ENCODE measurements around the gene UBALD2.
"Not testable (repeated sequence)": the region's sequence is repeated elsewhere in the genome, so short reads cannot be mapped to it uniquely, and the experiment has no call there.

UBALD2 gene

GRCh38 chr17:76278268-76278908, 13.2 kb downstream of the UBALD2 start:
- DNase-seq, result no peak

GRCh38 chr17:76278952-76279741, 14.0 kb downstream of the UBALD2 start:
- DNase-seq, result peak; percentile 66

DNA sequence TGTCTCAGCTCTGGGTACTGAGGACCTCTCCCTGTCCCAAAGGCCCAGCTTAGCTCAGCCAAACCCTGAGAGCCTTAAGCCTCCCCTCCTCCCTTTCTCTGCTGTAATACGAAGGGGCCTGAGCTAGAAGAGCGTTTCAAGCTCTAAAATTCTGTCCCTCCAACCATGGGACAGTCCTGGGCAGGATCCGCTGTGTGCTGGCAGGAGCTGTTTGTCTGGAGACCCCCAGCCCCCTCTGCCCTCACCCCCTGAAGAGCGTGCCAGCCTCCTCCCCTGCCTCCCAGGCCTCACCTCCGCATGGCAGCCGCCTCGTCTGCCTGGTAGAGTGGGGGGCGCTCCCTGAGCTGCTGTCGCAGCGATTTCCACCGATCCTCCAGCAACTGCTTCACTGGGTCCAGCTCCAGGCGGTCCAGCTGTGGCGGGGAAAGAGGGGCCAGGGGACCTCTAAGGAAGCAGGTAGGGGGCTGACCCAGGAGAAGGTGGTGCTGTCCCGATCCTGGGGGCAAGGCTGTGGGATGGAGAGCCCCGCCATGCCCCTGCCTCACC, 14.7 kb downstream of the UBALD2 start:
- DNase-seq, result no peak

- DNase-seq, result no peak
Observed at GRCh38 chr17:76280650-76281049, 15.5 kb downstream of the UBALD2 start.

DNA sequence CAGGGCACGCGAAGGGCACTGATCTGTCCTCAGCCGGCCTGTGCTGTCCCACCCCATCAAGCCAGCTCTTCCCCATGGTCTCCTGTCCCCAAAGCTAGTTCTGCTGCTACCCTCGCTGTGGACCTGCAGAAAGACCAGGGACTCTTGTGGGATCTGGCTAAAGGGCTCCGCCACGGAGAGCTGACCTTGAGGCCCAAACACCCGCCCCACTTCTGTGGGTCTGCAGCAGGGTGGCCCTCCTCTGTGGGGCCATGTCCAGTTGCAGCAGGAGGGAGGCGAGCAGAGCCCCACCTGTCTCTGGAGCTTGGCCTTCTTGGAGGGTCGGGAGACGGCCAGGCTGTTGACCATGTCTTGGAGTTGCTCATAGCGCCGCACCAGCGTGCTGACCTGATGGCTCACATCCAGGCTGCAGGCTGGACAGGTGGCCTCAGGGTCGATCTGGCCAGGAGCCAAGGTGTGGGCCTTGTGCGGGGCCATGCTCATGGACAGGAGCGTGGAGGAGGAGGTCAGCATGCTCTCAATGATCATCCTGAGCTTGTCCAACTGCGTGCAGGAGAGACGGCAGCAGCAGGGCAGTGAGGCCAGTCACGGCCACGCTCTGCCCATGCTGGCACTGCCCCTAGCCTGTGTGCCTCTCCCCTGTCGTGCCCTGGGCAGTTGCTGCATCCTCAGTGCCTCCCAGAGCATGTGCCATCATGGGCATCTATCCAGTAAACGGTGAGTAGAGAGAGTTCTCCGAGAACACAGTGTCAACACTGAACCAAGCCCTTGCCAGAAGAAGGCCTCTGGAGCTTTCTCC, 16.6 kb downstream of the UBALD2 start:
- no peak for DNase-seq

GRCh38 chr17:76292567-76292966, 27.4 kb downstream of the UBALD2 start:
- DNase-seq, result no peak

GRCh38 chr17:76293106-76293505, 28.0 kb downstream of the UBALD2 start:
- no peak for DNase-seq

- DNase-seq, result no peak
Observed at GRCh38 chr17:76296186-76296585, 31.0 kb downstream of the UBALD2 start.

DNA sequence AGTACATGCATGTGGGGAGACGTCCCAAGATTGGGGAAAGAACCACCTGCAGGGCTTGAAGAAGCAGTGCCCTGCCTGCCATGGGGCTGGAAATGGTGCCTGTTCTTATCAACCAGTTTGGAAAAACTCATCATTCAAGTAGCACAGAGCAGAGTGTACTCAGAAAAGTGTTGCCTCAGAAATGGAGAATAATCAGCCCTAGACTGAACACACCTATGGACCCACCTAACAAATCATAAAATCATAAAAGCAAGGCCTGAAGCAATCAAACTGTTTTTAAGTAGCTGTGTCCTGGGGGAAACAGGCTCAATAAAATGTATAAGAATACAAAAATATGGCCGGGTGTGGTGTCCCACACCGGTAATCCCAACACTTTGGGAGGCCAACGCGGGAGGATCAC, 31.7 kb downstream of the UBALD2 start:
- DNase-seq, result no peak

GRCh38 chr17:76297436-76297835, 32.3 kb downstream of the UBALD2 start:
- no peak for DNase-seq

DNA sequence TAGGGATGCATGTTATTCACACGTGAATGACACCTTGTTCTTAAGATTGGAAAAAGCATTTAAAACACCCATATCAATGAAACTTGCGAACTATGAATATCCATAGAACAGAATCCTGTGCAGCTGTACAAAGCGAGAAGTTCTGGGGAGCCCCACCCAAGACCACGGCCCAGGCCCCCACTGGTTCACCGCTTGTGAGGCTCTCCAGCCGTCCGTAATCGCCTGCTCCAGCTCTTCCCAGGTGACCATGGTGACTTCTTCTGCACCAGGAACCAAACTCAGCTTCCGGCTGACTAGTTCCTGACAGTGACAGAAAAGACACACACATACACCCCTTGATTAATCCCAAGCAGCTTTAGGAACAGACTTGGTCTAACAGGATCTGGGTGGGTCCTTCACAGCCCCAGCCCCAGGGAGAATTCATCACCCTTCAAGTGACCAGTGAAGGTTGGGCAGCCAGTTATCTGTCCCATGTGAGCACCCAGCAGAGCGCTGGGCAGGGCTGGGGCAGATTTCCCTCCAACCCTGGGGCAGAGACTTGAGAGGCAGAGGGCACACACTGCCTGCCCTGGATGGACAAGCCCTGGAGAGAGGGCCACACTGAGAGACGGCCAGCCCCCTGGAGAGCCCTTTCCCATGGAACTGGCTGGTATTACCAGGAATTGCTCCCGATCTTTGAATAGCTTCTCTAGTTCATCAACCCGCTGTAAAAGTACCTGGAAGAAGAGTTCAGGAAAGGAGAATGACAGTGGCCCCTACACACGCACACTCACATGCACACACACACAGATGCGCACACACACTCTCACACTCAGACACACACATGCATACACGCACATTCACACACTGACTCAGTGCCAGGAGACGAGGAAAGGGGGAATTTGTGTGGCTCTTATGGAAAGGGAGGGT, 39.3 kb downstream of the UBALD2 start:
- no peak for DNase-seq

DNA sequence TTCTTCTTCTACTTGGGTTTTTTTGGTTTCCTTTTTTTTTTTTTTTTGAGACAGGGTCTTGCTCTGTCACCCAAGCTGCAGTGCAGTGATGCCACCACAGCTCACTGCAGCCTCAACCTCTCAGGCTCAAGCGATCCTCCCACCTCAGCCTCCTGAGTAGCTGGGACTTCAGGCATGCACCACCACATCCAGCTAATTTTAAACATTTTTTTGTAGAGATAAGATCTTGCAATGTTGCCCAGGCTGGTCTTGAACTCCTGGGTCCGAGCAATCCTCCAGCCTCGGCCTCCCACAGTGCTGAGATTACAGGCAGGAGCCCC, 39.9 kb downstream of the UBALD2 start:
- not testable (repeated sequence) for DNase-seq

GRCh38 chr17:76307299-76307965, 42.3 kb downstream of the UBALD2 start:
- DNase-seq, result no peak

DNA sequence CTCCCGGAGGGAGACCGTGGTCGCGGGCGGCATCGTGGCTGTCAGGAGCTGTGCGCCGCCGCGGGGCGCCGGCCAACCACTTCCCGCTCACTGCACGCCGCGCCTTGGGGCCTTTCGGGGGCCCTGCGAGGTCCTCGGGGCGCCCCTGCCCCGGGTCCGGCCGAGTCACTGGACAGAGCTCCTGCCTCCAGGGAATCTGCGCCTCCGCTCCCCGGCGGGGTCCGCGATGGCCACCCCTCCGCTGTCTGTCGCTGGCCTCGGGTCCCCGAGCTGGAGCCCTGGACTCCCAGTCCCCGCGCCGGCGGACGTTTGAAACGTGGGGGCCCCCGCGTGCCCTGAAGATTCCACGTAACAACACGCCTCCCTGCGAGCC, 42.8 kb downstream of the UBALD2 start, which contains the start of gene QRICH2:
Gene QRICH2 (minus strand): TSS at position 311 of the 373 bp plus-strand sequence. CDS start 278 bp downstream, at position 33.
- DNase-seq, result no peak

DNA sequence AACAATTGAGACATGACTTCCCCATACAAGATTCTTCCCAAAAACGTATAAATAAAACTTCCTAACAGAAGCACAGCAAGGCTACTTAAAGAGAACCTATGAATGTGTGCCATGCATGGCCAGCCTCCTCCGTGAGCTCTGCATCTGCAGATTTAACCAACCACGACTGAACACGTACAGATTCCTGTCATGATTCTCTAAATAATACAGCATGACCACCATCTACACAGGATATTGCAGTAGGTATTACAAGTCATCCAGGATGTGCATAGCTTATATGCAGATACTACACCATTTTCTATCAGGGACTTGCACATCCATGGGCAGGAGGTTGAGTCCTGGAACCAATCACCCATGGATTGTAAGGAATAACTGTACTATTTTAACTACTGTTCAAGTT, 44.3 kb downstream of the UBALD2 start:
- no peak for DNase-seq

DNA sequence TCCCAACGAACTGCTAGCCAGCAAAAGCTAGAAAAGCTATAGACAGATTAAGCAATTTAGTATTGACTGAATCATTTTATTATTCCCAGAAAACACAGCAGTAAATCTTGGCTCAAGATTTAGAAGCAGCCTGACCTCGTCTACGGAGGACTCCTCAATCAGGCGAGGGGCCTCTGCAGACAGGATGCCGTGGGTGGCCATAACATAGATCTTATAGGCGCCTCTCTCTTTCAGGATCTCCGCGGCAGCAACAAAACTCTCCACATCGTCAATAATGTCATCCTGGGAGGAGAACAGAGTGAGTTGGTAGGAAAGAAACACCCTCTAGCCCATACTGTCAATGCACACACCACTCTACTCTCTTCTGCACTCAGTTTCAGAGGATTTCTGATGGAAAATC, 47.6 kb downstream of the UBALD2 start:
- DNase-seq, result no peak

GRCh38 chr17:76314392-76315227, 49.5 kb downstream of the UBALD2 start:
- no peak for DNase-seq

DNA sequence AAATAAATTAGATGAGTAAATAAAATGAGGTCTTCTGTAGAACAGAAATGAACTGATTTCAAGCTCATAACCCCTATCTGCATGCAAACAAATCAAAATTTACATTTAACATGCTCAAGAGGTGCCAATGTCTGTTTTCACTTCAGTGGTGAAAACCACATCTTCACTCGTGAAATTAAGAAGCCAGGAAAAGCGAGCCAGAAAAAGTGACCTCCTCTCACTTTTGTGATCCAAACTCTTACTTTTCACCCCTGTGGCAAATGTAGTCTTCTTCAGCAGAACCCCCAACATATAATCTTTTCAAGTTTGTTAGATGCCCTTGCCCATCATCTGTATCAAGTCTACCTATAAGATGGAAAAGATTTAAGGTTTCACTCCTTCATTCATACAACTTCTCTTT, 52.4 kb downstream of the UBALD2 start:
- no peak for DNase-seq

GRCh38 chr17:76318586-76318985, 53.4 kb downstream of the UBALD2 start:
- DNase-seq, result no peak

Measured in NCI-H146 (cell line).